DMS53 treated with DMSO at 0.1 percent for 48 hours (cell line): ENCODE data around the gene ADGRL1.
"Not testable (repeated sequence)": the region's sequence is repeated elsewhere in the genome, so short reads cannot be mapped to it uniquely, and the experiment has no call there.

Experiments used
- DNase-seq: peaks from one replicate; lab custom pipeline; 2025; ENCODE audit not compliant: unreplicated experiment; lab: John Stamatoyannopoulos, UW

The ADGRL1 gene

GRCh38 chr19:14195216-14195615, 10.8 kb downstream of the ADGRL1 start:
- not testable (repeated sequence) for DNase-seq

- DNase-seq, result no peak
Measured at GRCh38 chr19:14189415-14189814, 16.6 kb downstream of the ADGRL1 start.

GRCh38 chr19:14188086-14188485, 17.9 kb downstream of the ADGRL1 start:
- DNase-seq, result not testable (repeated sequence)

GRCh38 chr19:14187561-14187960, 18.4 kb downstream of the ADGRL1 start:
- no peak for DNase-seq

- DNase-seq, result not testable (repeated sequence)
Measured at GRCh38 chr19:14186684-14187083, 19.3 kb downstream of the ADGRL1 start.

GRCh38 chr19:14185691-14186090, 20.3 kb downstream of the ADGRL1 start:
- not testable (repeated sequence) for DNase-seq

GRCh38 chr19:14185158-14185557, 20.8 kb downstream of the ADGRL1 start:
- DNase-seq, result no peak

- DNase-seq, result no peak
Measured at GRCh38 chr19:14183741-14184350, 22.1 kb downstream of the ADGRL1 start.

GRCh38 chr19:14182476-14182875, 23.5 kb downstream of the ADGRL1 start:
- no peak for DNase-seq

- DNase-seq, result no peak
Measured at GRCh38 chr19:14181906-14182305, 24.1 kb downstream of the ADGRL1 start.

GRCh38 chr19:14181199-14181598, 24.8 kb downstream of the ADGRL1 start:
- not testable (repeated sequence) for DNase-seq

- no peak for DNase-seq
Measured at GRCh38 chr19:14177496-14178074, 28.4 kb downstream of the ADGRL1 start.

- DNase-seq, result no peak
Measured at GRCh38 chr19:14175351-14175792, 30.6 kb downstream of the ADGRL1 start.

- DNase-seq, result no peak
Measured at GRCh38 chr19:14174883-14175282, 31.1 kb downstream of the ADGRL1 start.

GRCh38 chr19:14168993-14169392, 37.0 kb downstream of the ADGRL1 start:
- no peak for DNase-seq

- no peak for DNase-seq
Measured at GRCh38 chr19:14168259-14168972, 37.6 kb downstream of the ADGRL1 start.

GRCh38 chr19:14167576-14168138, 38.3 kb downstream of the ADGRL1 start:
- DNase-seq, result no peak

GRCh38 chr19:14166999-14167575, 38.9 kb downstream of the ADGRL1 start:
- no peak for DNase-seq

- no peak for DNase-seq
Measured at GRCh38 chr19:14165990-14166830, 39.8 kb downstream of the ADGRL1 start.

- DNase-seq, result no peak
Measured at GRCh38 chr19:14164724-14165493, 41.1 kb downstream of the ADGRL1 start.
